Muscle of back (tissue), 11 donors: ENCODE results near the gene THOC6. TPM values are rescaled to one million over a fixed set of nuclear protein-coding genes. Genes with fewer than 3 reads are reported as not detected.
"Not testable (repeated sequence)": the region's sequence is repeated elsewhere in the genome, so short reads cannot be mapped to it uniquely, and the experiment has no call there.

Source experiments
- DNase-seq, 3 donors: peaks; one replicate each; pipeline versions ENCODE4 v3.0.0 to v3.0.0-alpha.2; 2013
- polyA plus RNA-seq, 10 donors: library from polyadenylated mRNA; unstranded; fragments of 120-200 nt; gene quantifications; one replicate each; pipeline ENCODE4 v1.2.1, GENCODE V29; 2013; ENCODE audit not compliant: insufficient read length in 10 of 10

The THOC6 gene
- polyA plus RNA-seq, 10 donors: 15.9 to 26.9 (median 19.8) TPM

GRCh38 chr16:3053330-3053710 lies 29.5 kb downstream of the THOC6 start:
- not testable (repeated sequence) for DNase-seq

GRCh38 chr16:3054965-3055733 lies 31.3 kb downstream of the THOC6 start:
- no peak for DNase-seq

- DNase-seq: not testable (repeated sequence)
Observed at GRCh38 chr16:3055734-3056115, 31.9 kb downstream of the THOC6 start.

DNA sequence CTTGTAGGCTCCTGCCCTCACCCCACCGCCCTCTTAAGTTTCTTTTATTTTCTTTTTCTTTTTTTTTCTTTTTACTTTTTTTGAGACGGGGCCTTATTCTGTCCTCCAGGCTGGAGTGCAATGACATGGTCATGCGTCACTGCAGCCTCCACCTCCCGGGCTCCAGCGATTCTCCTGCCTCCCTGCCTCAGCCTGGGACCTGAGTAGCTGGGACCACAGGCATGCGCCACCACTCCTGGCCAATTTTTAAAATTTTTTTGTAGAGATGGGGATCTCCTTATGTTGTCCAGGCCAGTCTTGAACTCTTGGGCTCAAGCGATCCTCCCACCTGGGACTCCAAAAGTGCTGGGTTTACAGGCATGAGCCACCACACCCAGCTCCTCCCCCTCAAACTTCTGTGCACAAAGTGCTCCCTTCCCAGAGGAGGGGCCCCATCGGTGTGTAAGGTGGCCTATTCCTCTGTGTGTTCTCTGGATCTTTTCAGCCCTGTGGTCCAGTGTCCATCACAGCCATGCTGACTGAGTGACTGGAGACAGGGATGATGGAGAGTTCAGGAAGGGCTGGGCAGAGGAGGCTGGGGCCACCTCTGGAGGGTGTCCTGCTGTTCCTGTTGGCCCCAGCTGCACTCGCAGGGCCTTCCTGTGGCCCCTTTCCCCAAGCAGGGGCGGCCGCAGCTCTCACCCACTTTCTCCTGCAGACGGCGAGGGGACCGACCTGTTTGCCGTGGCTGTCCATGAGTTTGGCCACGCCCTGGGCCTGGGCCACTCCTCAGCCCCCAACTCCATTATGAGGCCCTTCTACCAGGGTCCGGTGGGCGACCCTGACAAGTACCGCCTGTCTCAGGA lies 32.7 kb downstream of the THOC6 start:
- no peak for DNase-seq

DNA sequence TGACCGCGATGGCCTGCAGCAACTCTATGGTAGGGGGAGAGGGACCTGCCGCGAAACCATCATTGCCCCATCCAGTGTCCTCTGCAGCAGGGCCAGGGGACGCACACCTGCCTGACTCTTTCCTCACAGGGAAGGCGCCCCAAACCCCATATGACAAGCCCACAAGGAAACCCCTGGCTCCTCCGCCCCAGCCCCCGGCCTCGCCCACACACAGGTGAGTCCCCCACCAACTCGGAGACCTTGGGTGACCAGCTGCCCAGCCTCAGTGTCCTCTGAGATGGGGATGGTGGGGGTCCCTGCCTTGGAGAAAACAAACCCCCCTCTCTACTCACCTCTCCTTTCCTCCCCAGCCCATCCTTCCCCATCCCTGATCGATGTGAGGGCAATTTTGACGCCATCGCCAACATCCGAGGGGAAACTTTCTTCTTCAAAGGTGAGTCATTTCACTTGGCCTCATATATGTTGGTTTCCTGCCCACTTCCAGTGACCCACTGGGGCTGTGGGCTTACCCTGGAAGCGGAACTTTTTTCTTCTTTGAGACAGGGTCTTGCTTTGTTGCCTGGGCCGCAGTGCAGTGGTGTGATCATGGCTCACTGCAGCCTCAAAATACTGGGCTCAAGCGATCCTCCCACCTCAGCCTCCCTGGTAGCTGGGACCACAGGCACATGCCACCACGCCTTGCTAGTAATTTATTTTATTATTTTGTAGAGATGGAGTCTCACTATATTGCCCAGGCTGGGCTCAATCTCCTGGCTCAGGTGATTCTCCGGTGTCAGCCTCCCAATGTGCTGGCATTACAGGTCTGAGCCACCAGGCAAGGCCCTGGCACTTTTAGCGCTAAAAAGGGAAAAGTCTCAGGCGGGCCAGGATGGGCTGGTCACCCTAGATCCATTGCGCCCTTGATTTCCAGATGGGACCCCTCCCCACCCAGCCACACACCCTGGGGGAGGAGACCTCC lies 33.6 kb downstream of the THOC6 start:
- DNase-seq: no peak

DNA sequence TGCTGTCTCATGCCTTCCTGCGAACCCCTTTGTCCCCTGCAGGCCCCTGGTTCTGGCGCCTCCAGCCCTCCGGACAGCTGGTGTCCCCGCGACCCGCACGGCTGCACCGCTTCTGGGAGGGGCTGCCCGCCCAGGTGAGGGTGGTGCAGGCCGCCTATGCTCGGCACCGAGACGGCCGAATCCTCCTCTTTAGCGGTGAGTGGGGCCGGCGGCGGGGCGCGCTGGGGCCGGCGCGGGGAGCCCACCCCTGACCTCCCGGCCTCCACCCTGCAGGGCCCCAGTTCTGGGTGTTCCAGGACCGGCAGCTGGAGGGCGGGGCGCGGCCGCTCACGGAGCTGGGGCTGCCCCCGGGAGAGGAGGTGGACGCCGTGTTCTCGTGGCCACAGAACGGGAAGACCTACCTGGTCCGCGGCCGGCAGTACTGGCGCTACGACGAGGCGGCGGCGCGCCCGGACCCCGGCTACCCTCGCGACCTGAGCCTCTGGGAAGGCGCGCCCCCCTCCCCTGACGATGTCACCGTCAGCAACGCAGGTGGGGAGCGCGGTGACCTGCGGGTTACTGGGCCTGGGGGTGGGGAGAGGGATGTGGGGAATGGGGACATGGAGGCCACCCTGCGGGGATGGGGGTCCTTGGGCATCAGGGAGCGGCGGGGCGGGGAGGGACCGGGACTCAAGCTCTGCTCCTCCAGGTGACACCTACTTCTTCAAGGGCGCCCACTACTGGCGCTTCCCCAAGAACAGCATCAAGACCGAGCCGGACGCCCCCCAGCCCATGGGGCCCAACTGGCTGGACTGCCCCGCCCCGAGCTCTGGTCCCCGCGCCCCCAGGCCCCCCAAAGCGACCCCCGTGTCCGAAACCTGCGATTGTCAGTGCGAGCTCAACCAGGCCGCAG lies 34.5 kb downstream of the THOC6 start:
- DNase-seq: no peak

- peak; percentile 88 to 94 (median 90) for DNase-seq
Observed at GRCh38 chr16:3059041-3059722, 35.3 kb downstream of the THOC6 start.

DNA sequence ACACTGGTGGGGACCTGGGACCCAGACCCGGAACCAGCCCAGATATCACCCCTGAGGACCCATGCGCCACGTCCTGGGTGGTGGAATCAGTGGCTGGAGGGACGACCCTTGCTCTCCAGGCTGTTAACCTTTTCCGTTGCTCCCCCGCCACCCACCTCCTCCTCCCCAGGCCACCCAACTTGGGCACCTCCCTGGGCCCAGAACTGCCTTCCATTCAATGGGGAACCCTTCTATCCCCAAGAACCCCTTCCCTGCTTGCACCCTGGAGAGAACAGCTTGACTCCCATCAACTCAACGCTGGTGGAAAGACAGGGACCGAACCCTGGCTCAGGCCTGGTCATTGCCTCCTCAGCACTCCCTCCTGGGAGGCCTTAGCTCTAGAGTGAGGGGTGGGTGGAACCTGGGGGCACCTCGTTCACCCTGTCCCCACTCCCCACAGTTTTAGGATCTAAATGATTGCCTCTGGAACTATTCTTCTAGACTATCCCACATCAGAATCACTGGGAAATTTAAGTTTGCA lies 35.9 kb downstream of the THOC6 start:
- DNase-seq: no peak

DNA sequence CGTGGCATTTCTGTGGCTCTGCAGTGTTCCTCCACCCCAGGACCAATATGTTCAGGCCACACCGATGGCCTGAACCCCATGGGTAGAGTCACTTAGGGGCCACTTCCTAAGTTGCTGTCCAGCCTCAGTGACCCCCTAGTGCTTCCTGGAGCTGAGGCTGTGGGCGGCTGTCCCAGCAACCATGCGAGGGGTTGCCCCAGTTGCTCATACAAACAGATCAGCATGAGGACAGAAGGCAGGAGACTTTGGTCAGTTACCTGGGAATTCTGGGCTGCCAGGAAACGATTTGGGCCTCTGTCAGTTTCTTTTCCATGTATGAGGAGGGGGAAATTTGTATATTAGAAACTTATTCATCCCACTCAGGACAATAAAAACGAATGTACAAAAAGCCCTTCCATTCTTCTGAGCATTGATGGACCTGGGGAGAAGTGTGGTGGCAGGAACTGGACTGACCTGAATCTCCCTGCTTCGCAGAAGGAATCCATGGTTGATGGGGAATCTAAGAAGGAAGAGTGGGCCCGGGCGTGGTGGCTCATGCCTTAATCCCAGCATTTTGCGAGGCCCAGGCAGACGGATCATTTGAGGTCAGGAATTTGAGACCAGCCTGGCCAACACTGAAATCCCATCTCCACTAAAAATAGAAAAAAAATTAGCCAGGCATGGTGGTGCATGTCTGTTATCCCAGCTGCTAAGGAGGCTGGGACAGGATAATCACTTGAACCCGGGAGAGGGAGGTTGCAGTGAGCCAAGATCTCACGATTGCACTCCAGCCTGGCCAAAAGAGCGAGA lies 36.7 kb downstream of the THOC6 start:
- DNase-seq: peak in 1 of 3 donors; percentile 37

- DNase-seq: no peak
Observed at GRCh38 chr16:3062553-3062952, 38.7 kb downstream of the THOC6 start.

DNA sequence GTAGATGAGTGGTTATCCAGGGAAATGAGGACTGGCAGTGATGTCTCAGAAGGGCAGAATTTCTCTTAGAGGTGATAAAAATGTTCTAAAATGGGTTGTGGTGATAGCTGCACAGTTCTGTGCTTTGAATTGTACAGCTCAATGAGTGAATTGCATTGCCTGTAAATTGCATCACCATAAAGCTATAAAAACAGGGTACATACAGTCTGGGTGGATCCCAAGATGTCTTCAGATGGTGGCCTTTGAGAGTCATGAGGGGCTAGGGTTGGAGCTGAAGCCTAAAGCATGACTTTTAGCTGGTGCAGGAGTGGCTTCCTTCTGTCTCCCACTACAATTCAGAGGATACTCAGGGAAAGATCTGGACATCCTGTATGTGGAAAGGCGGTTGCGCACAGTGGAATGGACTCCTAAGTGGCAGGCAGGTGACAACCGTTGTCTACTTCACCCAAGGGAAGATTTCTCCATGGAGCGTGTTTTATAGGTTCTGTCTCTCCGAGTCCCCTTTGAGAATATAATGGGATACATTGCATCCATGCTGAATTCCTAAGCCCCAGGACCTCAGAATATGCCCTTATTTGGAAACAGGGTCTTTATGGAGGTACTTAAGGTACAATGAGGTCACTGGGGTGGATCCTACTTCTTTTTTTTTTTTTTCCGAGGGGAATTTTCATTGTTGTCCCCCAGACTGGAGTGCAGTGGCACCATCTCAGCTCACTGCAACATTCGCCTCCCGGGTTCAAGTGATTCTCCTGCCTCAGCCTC lies 40.0 kb downstream of the THOC6 start:
- DNase-seq: no peak

DNA sequence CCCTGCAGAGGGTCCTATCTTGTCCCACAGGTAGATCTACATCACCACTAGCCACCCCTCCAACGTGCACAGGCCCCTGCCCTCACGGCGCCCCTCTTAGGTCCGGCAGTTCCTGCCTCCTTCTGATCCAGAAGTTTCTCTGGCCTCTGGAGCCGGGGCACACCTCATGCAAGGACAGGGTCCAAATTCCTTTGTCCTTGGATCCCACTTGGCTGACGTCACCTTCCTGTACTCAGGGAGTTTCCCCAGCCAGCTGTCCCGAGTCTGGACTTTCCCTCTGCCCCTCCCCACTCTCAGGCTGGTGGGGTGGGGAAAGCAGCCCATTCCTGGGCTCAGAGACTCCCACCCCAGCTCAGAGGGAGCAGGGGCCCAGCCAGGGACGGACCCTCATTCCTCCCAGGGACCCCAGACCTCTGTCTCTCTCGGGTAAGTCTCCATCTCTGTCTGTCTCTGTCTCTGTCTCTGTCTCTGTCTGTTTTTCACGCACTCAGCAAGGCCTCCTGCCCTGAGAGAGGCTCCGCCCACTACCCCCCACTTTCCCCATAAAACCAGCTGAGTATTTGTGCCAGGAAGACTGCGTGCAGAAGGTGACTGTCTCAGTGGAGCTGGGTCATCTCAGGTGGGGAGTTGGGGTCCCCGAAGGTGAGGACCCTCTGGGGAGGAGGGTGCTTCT lies 41.4 kb downstream of the THOC6 start, which contains the start of gene IL32:
Gene IL32, plus strand, starts transcription at position 572 of the 673 bp plus-strand sequence. CDS start 172 bp downstream, outside the sequence.
- peak; percentile 70 to 86 (median 83) for DNase-seq

DNA sequence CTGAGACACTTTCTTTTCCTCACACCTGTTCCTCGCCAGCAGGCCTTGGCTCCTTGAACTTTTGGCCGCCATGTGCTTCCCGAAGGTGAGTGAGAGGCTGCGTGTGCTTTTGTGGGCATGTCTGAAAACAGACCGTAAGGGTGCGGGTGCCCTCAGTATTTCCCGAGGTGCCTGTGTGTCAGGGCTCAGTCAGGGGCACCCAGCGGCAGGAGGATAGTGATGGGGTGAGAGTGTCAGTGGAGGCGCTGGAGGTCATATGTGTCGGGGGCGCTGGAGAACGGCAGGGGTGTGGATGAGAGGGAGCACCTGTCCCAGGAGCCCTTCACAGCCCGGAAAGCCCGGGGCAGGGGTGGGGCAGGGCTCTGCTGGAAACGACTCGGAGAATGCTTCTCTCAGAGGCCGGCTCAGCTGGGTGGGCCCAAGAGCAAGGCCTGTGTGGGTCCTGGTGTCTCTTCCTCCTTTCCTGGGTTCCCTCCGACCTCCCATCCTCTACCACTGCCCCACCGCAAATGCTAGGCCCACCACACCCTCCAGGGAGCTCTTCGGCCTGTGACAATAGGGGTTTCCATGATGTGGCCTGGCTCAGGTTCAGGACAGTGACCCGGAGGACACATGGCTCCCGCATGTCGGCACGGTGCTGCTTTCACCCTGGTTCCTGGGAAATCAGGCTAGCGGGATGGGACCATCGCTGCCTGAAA lies 42.1 kb downstream of the THOC6 start:
- DNase-seq: no peak

DNA sequence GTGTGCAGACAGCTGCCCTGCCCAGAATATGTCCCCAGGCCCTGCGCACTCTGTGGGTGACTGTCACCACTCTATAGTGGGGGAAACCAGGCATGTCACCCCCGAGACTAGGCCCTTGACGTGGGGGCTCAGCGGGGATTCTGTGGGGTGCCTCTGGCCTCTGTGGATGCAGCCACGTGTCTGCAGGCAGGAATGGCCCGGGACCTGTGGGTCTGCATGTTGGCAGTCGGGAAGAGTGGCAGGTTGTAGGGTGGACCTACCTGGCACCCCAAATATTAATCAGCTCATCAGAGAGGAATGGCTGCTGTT lies 42.6 kb downstream of the THOC6 start:
- DNase-seq: no peak

GRCh38 chr16:3068487-3068886 lies 44.7 kb downstream of the THOC6 start:
- no peak for DNase-seq

DNA sequence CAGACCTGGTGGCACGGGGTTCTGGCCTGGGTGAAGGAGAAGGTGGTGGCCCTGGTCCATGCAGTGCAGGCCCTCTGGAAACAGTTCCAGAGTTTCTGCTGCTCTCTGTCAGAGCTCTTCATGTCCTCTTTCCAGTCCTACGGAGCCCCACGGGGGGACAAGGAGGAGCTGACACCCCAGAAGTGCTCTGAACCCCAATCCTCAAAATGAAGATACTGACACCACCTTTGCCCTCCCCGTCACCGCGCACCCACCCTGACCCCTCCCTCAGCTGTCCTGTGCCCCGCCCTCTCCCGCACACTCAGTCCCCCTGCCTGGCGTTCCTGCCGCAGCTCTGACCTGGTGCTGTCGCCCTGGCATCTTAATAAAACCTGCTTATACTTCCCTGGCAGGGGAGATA lies 45.3 kb downstream of the THOC6 start:
- DNase-seq: not testable (repeated sequence)

DNA sequence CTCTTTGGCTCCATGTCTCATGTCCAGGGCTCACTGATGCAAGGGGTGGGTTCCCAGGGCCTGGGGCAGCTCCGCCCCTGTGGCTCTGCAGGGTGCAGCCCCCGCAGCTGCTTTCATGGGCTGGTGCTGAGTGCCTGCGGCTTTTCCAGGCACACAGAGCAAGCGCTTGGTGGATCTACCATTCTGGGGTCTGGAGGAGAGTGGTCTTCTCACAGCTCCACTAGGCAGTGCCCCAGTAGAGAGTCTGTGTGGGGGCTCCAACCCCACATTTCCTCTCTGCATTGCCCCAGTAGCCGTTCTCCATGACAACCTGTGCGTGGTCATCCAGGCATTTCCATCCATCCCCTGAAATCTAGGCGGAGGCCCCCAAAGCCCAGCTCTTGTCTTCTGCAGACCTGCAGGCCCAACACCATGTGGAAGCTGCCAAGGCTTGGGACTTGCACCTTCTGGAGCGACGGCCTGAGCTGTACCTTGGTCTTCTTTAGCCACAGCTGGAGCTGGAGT lies 46.8 kb downstream of the THOC6 start:
- DNase-seq: no peak
